Measurements from ENCODE around the gene LARGE1. TPM values are rescaled to one million over a fixed set of nuclear protein-coding genes. Genes with fewer than 3 reads are reported as not detected.

LARGE1 gene
- total RNA-seq, 4 donors from 2014 or later = 18.7 to 82.1 (median 39.2) TPM

DNA sequence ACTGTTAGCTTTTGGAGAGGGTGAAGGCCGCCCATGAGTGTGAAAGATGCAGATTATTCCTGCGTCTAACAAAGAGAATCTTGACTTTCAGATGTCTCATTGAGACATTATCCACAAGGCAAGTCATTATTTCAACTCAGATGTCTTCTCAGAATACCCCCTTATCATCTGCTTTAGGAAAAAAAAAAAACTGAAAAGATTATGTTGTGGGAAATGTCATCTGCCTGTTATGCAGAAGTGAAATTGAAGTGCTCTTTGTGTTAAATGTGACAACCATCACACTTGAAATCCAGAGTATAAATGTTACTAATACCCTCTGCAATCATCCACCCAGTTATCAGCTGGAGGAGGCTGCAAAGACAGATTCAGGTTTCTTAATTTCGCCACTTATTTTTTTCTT, 239.6 kb downstream of the LARGE1 start:
- Histone ChIP-seq H3K36me3 (no peaks in the 10 kb centered on the region), H3K27me3 (no peaks in the 10 kb centered on the region), H3K4me1 (no peaks in the 10 kb centered on the region), H3K4me3 (no peak overlapping the region), H3K27ac (no peak overlapping the region), H3K9me3 (no peaks in the 10 kb centered on the region)
- TF ChIP-seq, protein P1, sequence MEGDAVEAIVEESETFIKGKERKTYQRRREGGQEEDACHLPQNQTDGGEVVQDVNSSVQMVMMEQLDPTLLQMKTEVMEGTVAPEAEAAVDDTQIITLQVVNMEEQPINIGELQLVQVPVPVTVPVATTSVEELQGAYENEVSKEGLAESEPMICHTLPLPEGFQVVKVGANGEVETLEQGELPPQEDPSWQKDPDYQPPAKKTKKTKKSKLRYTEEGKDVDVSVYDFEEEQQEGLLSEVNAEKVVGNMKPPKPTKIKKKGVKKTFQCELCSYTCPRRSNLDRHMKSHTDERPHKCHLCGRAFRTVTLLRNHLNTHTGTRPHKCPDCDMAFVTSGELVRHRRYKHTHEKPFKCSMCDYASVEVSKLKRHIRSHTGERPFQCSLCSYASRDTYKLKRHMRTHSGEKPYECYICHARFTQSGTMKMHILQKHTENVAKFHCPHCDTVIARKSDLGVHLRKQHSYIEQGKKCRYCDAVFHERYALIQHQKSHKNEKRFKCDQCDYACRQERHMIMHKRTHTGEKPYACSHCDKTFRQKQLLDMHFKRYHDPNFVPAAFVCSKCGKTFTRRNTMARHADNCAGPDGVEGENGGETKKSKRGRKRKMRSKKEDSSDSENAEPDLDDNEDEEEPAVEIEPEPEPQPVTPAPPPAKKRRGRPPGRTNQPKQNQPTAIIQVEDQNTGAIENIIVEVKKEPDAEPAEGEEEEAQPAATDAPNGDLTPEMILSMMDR (IDR thresholded peaks at IDR 0.05) = no peak
- no peak for TF ChIP-seq POLR2A (IDR thresholded peaks at IDR 0.05)
- DNase-seq = no peak
- intact Hi-C loops (cut with DNase I; ENCODE audit: low total_unique reads) = no loop called here

DNA sequence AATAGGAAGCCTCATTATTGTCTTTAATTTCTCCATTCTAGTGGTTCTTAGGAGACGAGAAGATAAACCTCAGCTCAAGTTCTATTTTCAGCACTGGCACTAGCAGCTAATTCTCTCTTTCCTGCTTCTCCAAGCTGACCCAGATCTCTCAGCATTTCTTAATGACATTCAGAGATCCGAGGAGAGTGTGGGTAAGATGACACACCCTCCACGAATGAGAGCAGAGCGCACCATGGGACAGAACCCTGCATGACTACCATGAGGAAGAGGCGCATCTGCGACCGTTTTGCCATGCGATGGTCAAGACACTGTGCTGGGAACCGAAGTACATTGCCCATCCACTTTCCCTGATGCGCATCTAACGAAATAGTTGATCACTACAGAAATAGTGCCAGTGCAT, 241.8 kb downstream of the LARGE1 start:
- Histone ChIP-seq H3K4me1 (no peaks in the 10 kb centered on the region), H3K27ac (no peak overlapping the region), H3K36me3 (no peaks in the 10 kb centered on the region), H3K27me3 (no peaks in the 10 kb centered on the region), H3K4me3 (no peak overlapping the region), H3K9me3 (no peaks in the 10 kb centered on the region)
- no peak for DNase-seq
- no peak for TF ChIP-seq POLR2A (IDR thresholded peaks at IDR 0.05)
- TF ChIP-seq, protein P1 (IDR thresholded peaks at IDR 0.05) = no peak
- intact Hi-C loops (cut with DNase I; ENCODE audit: low total_unique reads) = no loop called here

DNA sequence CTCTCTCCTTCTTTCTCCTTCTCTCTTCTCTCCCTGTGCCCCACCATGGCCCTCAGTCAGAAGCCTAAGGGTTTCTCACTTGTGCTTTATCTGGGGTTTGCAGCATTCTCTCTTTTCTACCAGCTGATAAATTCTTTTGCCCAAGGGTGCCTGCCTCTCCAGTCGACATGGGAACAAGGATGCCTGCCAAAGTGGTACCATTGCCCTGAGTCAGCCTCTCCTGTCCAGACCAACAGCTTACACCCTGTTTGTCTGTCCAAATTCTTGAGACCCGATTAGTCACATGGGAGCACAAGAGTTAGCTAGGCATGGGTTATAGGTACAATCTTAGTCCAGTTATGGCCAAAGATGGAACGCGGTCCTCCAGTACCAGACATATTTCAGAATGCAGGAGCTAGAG, 242.7 kb downstream of the LARGE1 start:
- Histone ChIP-seq H3K27me3 (no peaks in the 10 kb centered on the region), H3K9me3 (no peaks in the 10 kb centered on the region), H3K27ac (no peak overlapping the region), H3K36me3 (no peaks in the 10 kb centered on the region), H3K4me3 (no peak overlapping the region), H3K4me1 (no peaks in the 10 kb centered on the region)
- intact Hi-C loops (cut with DNase I; ENCODE audit: low total_unique reads) = no loop called here
- TF ChIP-seq POLR2A (IDR thresholded peaks at IDR 0.05) = no peak
- TF ChIP-seq, protein P1 (IDR thresholded peaks at IDR 0.05) = no peak
- no peak for DNase-seq

DNA sequence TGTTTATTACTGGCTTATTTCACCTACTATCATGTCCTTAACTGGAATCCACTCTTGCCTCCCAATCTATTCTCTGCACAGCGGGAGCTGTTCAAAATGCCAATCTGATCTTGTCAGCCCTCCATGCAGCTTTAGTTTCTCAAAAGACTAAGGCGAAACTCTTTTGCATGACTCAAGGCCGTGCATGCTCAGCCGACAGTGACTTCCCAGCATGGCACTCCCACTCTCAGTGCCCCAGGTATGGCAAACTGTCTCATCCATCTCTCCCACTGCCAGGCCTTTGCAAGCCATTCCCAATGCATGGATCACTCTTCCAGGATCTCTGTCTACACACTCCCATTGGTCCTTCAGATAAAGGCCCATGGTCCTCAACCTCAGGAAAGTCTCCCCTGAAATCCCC, 245.9 kb downstream of the LARGE1 start:
- Histone ChIP-seq H3K4me3 (no peak overlapping the region), H3K27ac (no peak overlapping the region), H3K9me3 (no peaks in the 10 kb centered on the region), H3K4me1 (no peaks in the 10 kb centered on the region), H3K27me3 (no peaks in the 10 kb centered on the region), H3K36me3 (no peaks in the 10 kb centered on the region)
- TF ChIP-seq, protein P1 (IDR thresholded peaks at IDR 0.05) = no peak
- no peak for TF ChIP-seq POLR2A (IDR thresholded peaks at IDR 0.05)
- DNase-seq = no peak
- intact Hi-C loops (cut with DNase I; ENCODE audit: low total_unique reads) = no loop called here

DNA sequence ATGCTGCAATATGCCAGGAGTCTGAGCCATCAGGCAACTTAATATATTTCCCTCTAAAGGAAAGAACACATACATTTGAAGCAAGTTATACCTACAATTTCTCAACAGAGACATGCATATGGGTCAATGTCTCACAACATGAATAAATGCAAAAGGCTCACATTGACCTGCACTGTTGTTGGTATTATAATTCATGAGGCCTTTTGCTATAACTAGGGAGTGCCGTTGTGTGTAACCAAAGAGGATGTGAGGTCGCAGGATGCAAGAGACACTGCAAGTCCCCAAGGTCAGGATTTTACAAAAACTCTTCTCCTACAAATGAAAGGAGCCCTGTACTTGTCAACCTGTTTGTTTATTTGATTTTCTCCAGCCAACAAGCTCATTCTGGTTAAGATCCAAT, 250.5 kb downstream of the LARGE1 start:
- Histone ChIP-seq H3K4me1 (peaks cover 0 to 5% of the 10 kb centered on the region in 2 donors), H3K36me3 (no peaks in the 10 kb centered on the region), H3K27ac (no peak overlapping the region), H3K4me3 (no peak overlapping the region), H3K27me3 (no peaks in the 10 kb centered on the region), H3K9me3 (no peaks in the 10 kb centered on the region)
- TF ChIP-seq, protein P1 (IDR thresholded peaks at IDR 0.05) = no peak
- no peak for TF ChIP-seq POLR2A (IDR thresholded peaks at IDR 0.05)
- intact Hi-C loops (cut with DNase I; ENCODE audit: low total_unique reads) = no loop called here
- DNase-seq = no peak

Measured in uterus (tissue), 4 donors.